Spleen (tissue), 11 donors: ENCODE measurements around the gene AFMID. TPM values are rescaled to one million over a fixed set of nuclear protein-coding genes. Genes with fewer than 3 reads are reported as not detected.

ENCODE experiments used
- DNase-seq: peaks from one replicate; pipeline ENCODE4 v3.0.0-alpha.2; 2020
- H3K27ac ChIP-seq, 8 donors: fragments of 200-600 bp; sonication (generic) in 7 of 8; 1 replicate in 4 of 8; 2 replicates in 4 of 8; pipeline versions ENCODE4 v1.5.0 to v1.8.0; 2016 to 2021; ENCODE audit warnings: inconsistent platforms in 4 of 8, mild to moderate bottlenecking in 4 of 8, moderate library complexity in 1 of 8
- H3K27me3 ChIP-seq, 7 donors: fragments of 200-600 bp; sonication (generic) in 6 of 7; replicated peaks in 1 of 7; 1 replicate in 4 of 7; 2 replicates in 3 of 7; pipeline versions ENCODE4 v1.5.0 to v1.8.0; 2016 to 2021; ENCODE audit warnings: inconsistent platforms in 3 of 7, mild to moderate bottlenecking in 1 of 7
- H3K36me3 ChIP-seq, 6 donors: fragments of 200-600 bp; sonication (generic) in 5 of 6; 1 replicate in 4 of 6; 2 replicates in 2 of 6; pipeline versions ENCODE4 v1.5.0 to v1.8.0; 2016 to 2021; ENCODE audit warnings: inconsistent platforms in 2 of 6
- H3K4me1 ChIP-seq, 6 donors: fragments of 200-600 bp; sonication (generic) in 5 of 6; 1 replicate in 3 of 6; 2 replicates in 3 of 6; pipeline versions ENCODE4 v1.5.0 to v1.8.0; 2016 to 2021; ENCODE audit warnings: inconsistent platforms in 3 of 6
- H3K4me3 ChIP-seq, 8 donors: fragments of 200-600 bp; sonication (generic) in 7 of 8; 1 replicate in 4 of 8; 2 replicates in 4 of 8; pipeline versions ENCODE4 v1.5.0 to v1.8.0; 2016 to 2021; ENCODE audit warnings: inconsistent platforms in 4 of 8, mild to moderate bottlenecking in 4 of 8, moderate library complexity in 2 of 8
- H3K9me3 ChIP-seq, 8 donors: fragments of 200-600 bp; sonication (generic) in 7 of 8; 1 replicate in 4 of 8; 2 replicates in 4 of 8; pipeline versions ENCODE4 v1.5.0 to v1.8.0; 2016 to 2021; ENCODE audit warnings: inconsistent platforms in 4 of 8
- CTCF ChIP-seq, 11 experiments: fragments of 200-600 bp in 7 of 11; fragments of 450-650 bp in 4 of 11; sonication (generic) in 4 of 11; IDR thresholded peaks in 8 of 11; conservative IDR thresholded peaks in 3 of 11; 1 replicate in 7 of 11; 2 replicates in 4 of 11; pipeline versions ENCODE4 v1.4.0 to v1.8.0; 2016 to 2021; ENCODE audit warnings: antibody characterized with exemption in 11 of 11, inconsistent platforms in 4 of 11, mild to moderate bottlenecking in 1 of 11
- POLR2A ChIP-seq, 3 donors: fragments of 450-650 bp; IDR thresholded peaks; one replicate each; pipeline ENCODE4 v1.5.1; 2017; ENCODE audit warnings: antibody characterized with exemption in 3 of 3, mild to moderate bottlenecking in 1 of 3
- POLR2AphosphoS5 ChIP-seq, 3 donors: sonication (generic); formaldehyde crosslinking; IDR thresholded peaks; one replicate each; pipeline ENCODE4 v1.5.1; 2017; ENCODE audit warnings: antibody characterized with exemption in 3 of 3
- WGBS, 5 donors: extraction: QIAGEN DNeasy Blood & Tissue Kit in 3 of 5; methylation state at CpG; one replicate each; pipeline versions ENCODE4 v1.1.5 to v1.1.7; 2013 to 2018; 5-methylcytosine and 5-hydroxymethylcytosine counted together
- intact Hi-C: fragments of 100-400 bp; cut with DNase I; formaldehyde crosslinking; loops from one replicate; pipeline ENCODE4 v1.15.0; 2023; ENCODE audit warnings: low total_unique reads
- polyA plus RNA-seq, 3 donors: library from polyadenylated mRNA; stranded (reverse); fragments of 200-250 nt; gene quantifications; one replicate each; pipeline ENCODE4 v1.2.1, GENCODE V29; 2013
- total RNA-seq, 7 donors: library from RNA; depleted of rRNA in 3 of 7; stranded (reverse); fragments of >200 nt in 3 of 7; fragmentation: NEBNext Ultra II Directional in 4 of 7; extraction: Animal tissue kit (Norgen Biotek cat#: 25700) in 4 of 7; gene quantifications; one replicate each; pipeline versions ENCODE4 v1.1.0 to v1.2.1, GENCODE V29; 2016 to 2021
- donor health status: healthy with polysubstance abuse.
- donor health status: DM: no; HTN: no; CAD: no; lungs with moderate emphysema.
- donor health status: DM: no; HTN: no; CAD: no.
- donor health status: Bipolar disorder and iron deficiency.
- donor health status: healthy.
- donor health status: DM: no; HTN: no; CAD: no.
- donor health status: DM: yes; HTN: yes; CAD: no.

Gene AFMID
- total and polyA plus RNA-seq, 10 donors, result 13.1 to 42.5 (median 24.2) TPM

GRCh38 chr17:78180508-78180907 lies 6.7 kb upstream of the AFMID start:
- TF ChIP-seq CTCF (IDR thresholded peaks at IDR 0.05 in 8 of 11, conservative IDR thresholded peaks at IDR 0.05 in 3 of 11), result no peak
- no peak for TF ChIP-seq POLR2AphosphoS5 (IDR thresholded peaks at IDR 0.05)
- H3K4me3 ChIP-seq, result no peak overlapping the region
- no peaks in the 10 kb centered on the region for H3K9me3 ChIP-seq
- H3K27me3 ChIP-seq, result no peaks in the 10 kb centered on the region
- intact Hi-C loops, result no loop called here
- WGBS, 5 donors, result 60 to 76% (median 73%) methylated on average over 2 of the region's 2 CpGs
- H3K36me3 ChIP-seq, result peaks cover 0 to 22% (median 0%) of the 10 kb centered on the region in 6 donors
- peaks cover 22 to 53% (median 35%) of the 10 kb centered on the region in 6 donors for H3K4me1 ChIP-seq
- no peak for DNase-seq
- peak overlapping the region in 5 of 8 donors; percentile 43 to 75 (median 65) for H3K27ac ChIP-seq

- no peaks in the 10 kb centered on the region for H3K9me3 ChIP-seq
- peaks cover 7 to 53% (median 27%) of the 10 kb centered on the region in 6 donors for H3K4me1 ChIP-seq
- H3K27ac ChIP-seq, result no peak overlapping the region
- DNase-seq, result no peak
- H3K4me3 ChIP-seq, result no peak overlapping the region
- intact Hi-C loops, result no loop called here
- TF ChIP-seq POLR2A (IDR thresholded peaks at IDR 0.05) (no peak), POLR2AphosphoS5 (IDR thresholded peaks at IDR 0.05) (no peak), CTCF (IDR thresholded peaks at IDR 0.05 in 8 of 11, conservative IDR thresholded peaks at IDR 0.05 in 3 of 11) (no peak)
- WGBS, 5 donors, result 94 to 96% (median 95%) methylated on average over 13 of the region's 13 CpGs
- peaks cover 0 to 22% (median 0%) of the 10 kb centered on the region in 6 donors for H3K36me3 ChIP-seq
- no peaks in the 10 kb centered on the region for H3K27me3 ChIP-seq
Observed at GRCh38 chr17:78182504-78182903, 4.7 kb upstream of the AFMID start.

GRCh38 chr17:78183916-78184315 lies 3.2 kb upstream of the AFMID start:
- no peaks in the 10 kb centered on the region for H3K9me3 ChIP-seq
- H3K36me3 ChIP-seq, result peaks cover 0 to 17% (median 0%) of the 10 kb centered on the region in 6 donors
- H3K27me3 ChIP-seq, result no peaks in the 10 kb centered on the region
- 89 to 97% (median 93%) methylated on average over 8 to 12 of the region's 12 CpGs for WGBS, 5 donors
- no peak overlapping the region for H3K27ac ChIP-seq
- peaks cover 10 to 59% (median 40%) of the 10 kb centered on the region in 6 donors for H3K4me1 ChIP-seq
- no peak overlapping the region for H3K4me3 ChIP-seq
- DNase-seq, result no peak
- no peak for TF ChIP-seq POLR2AphosphoS5 (IDR thresholded peaks at IDR 0.05)
- TF ChIP-seq POLR2A (IDR thresholded peaks at IDR 0.05), result no peak
- no peak for TF ChIP-seq CTCF (IDR thresholded peaks at IDR 0.05 in 8 of 11, conservative IDR thresholded peaks at IDR 0.05 in 3 of 11)
- intact Hi-C loops, result no loop called here

- H3K4me3 ChIP-seq, result no peak overlapping the region
- no peak overlapping the region for H3K27ac ChIP-seq
- no peaks in the 10 kb centered on the region for H3K27me3 ChIP-seq
- TF ChIP-seq POLR2A (IDR thresholded peaks at IDR 0.05) (no peak), CTCF (IDR thresholded peaks at IDR 0.05 in 8 of 11, conservative IDR thresholded peaks at IDR 0.05 in 3 of 11) (no peak)
- H3K4me1 ChIP-seq, result peaks cover 8 to 59% (median 39%) of the 10 kb centered on the region in 6 donors
- WGBS, 5 donors, result 92 to 97% (median 94%) methylated on average over 10 of the region's 10 CpGs
- peaks cover 0 to 13% (median 0%) of the 10 kb centered on the region in 6 donors for H3K36me3 ChIP-seq
- H3K9me3 ChIP-seq, result no peaks in the 10 kb centered on the region
- no peak for DNase-seq
- intact Hi-C loops, result no loop called here
Observed at GRCh38 chr17:78184351-78184750, 2.8 kb upstream of the AFMID start.
